SU-DHL-6 (cell line): Measurements from ENCODE around the gene PPP2R5C.
A peak's percentile ranks its signal among the peaks of the same experiment; 100 is the strongest.

Experiments
- H2AFZ ChIP-seq: fragments of 200-600 bp; sonication (generic); 2 replicates; pipeline ENCODE4 v1.6.1; 2014; ENCODE audit warnings: low read depth, mild to moderate bottlenecking, moderate library complexity, mixed read lengths, antibody characterized with exemption, low read length; ENCODE audit not compliant: severe bottlenecking
- H3F3A ChIP-seq: fragments of 200-600 bp; shearing (Covaris generic); 2 replicates; pipeline ENCODE4 v1.6.0; 2016; ENCODE audit warnings: antibody characterized with exemption, mild to moderate bottlenecking; ENCODE audit not compliant: insufficient read depth
- H3K27ac ChIP-seq: fragments of 200-600 bp; sonication (generic); 2 replicates; pipeline ENCODE4 v1.5.1; 2016; ENCODE audit warnings: low read depth, mild to moderate bottlenecking, low read length, moderate library complexity, mixed read lengths
- H3K27me3 ChIP-seq: fragments of 200-600 bp; sonication (generic), shearing (Covaris generic); 2 replicates; pipeline ENCODE4 v1.6.0; 2014; ENCODE audit warnings: mild to moderate bottlenecking, low read length
- H3K36me3 ChIP-seq: fragments of 200-600 bp; sonication (generic); 2 replicates; pipeline ENCODE4 v1.6.1; 2014; ENCODE audit warnings: mild to moderate bottlenecking, low read length, mixed read lengths
- H3K4me2 ChIP-seq: fragments of 300-600, 200-600 bp; shearing (Covaris generic), sonication (generic); 2 replicates; pipeline ENCODE4 v1.6.0; 2014; ENCODE audit warnings: low read length, low read depth, mild to moderate bottlenecking; ENCODE audit not compliant: poor library complexity, severe bottlenecking
- H3K4me3 ChIP-seq: fragments of 200-600 bp; sonication (generic); 2 replicates; pipeline ENCODE4 v1.5.1; 2014; ENCODE audit warnings: antibody characterized with exemption, low read length, mild to moderate bottlenecking, mixed read lengths; ENCODE audit not compliant: insufficient read depth, poor library complexity, severe bottlenecking
- H3K79me2 ChIP-seq: fragments of 200-600 bp; sonication (generic); 2 replicates; pipeline ENCODE4 v1.6.1; 2014; ENCODE audit warnings: mild to moderate bottlenecking, low read length, moderate library complexity; ENCODE audit not compliant: insufficient read depth
- H3K9ac ChIP-seq: fragments of 200-600 bp; sonication (generic); 2 replicates; pipeline ENCODE4 v1.7.0; 2014; ENCODE audit warnings: mild to moderate bottlenecking, low read length
- H3K9me2 ChIP-seq: fragments of 200-600 bp; sonication (generic); replicated peaks from 2 replicates; pipeline ENCODE4 v1.6.1; 2014; ENCODE audit warnings: low read length; ENCODE audit not compliant: insufficient read depth
- H3K9me3 ChIP-seq: fragments of 200-600 bp; sonication (generic); 2 replicates; pipeline ENCODE4 v1.6.1; 2014; ENCODE audit warnings: low read length, mixed read lengths; ENCODE audit not compliant: insufficient read depth
- H4K20me1 ChIP-seq: fragments of 200-600 bp; sonication (generic); 2 replicates; pipeline ENCODE4 v1.6.1; 2014; ENCODE audit warnings: low read depth, mild to moderate bottlenecking, antibody characterized with exemption, low read length, moderate library complexity, mixed read lengths
- CTCF ChIP-seq: fragments of 200-600 bp; sonication (generic); IDR thresholded peaks from one replicate; pipeline ENCODE4 v1.5.1; 2017; ENCODE audit warnings: antibody characterized with exemption, mild to moderate bottlenecking, low read length, moderate library complexity; ENCODE audit not compliant: insufficient read depth, poor library complexity, severe bottlenecking
- EZH2phosphoT487 ChIP-seq: fragments of 200-600 bp; sonication (generic), shearing (Covaris generic); conservative IDR thresholded peaks from 2 replicates; pipeline ENCODE4 v1.6.1; 2018; ENCODE audit warnings: mild to moderate bottlenecking, antibody characterized with exemption, low read length, moderate library complexity, mixed read lengths

PPP2R5C gene

GRCh38 chr14:101773378-101773777 lies 11.9 kb downstream of the PPP2R5C start:
- no peaks in the 10 kb centered on the region for H3K79me2 ChIP-seq
- H3K4me3 ChIP-seq: no peak overlapping the region
- H3K9me2 ChIP-seq: no peaks in the 10 kb centered on the region
- H3K9me3 ChIP-seq: no peaks in the 10 kb centered on the region
- H3K4me2 ChIP-seq: peak overlapping the region; percentile 65
- H3K27me3 ChIP-seq: no peaks in the 10 kb centered on the region
- no peaks in the 10 kb centered on the region for H3K36me3 ChIP-seq
- H3K9ac ChIP-seq: peak overlapping the region; percentile 53; the same call in 1 of the 2 replicates
- H3K27ac ChIP-seq: peak overlapping the region; percentile 95
- peaks cover 46% of the 10 kb centered on the region for H3F3A ChIP-seq
- no peak for TF ChIP-seq CTCF
- no peak for TF ChIP-seq EZH2phosphoT487
- no peak overlapping the region for H2AFZ ChIP-seq
- H4K20me1 ChIP-seq: no peaks in the 10 kb centered on the region

GRCh38 chr14:101774006-101774795 lies 12.7 kb downstream of the PPP2R5C start:
- peaks cover 50% of the 10 kb centered on the region for H3F3A ChIP-seq
- H3K36me3 ChIP-seq: no peaks in the 10 kb centered on the region
- H3K27me3 ChIP-seq: no peaks in the 10 kb centered on the region
- no peaks in the 10 kb centered on the region for H3K9me2 ChIP-seq
- no peaks in the 10 kb centered on the region for H4K20me1 ChIP-seq
- H3K27ac ChIP-seq: peak overlapping the region; percentile 95
- H3K79me2 ChIP-seq: no peaks in the 10 kb centered on the region
- H3K9me3 ChIP-seq: no peaks in the 10 kb centered on the region
- H3K4me2 ChIP-seq: peak overlapping the region; percentile 65
- H2AFZ ChIP-seq: no peak overlapping the region
- peak overlapping the region; percentile 53 for H3K9ac ChIP-seq
- TF ChIP-seq EZH2phosphoT487 (no peak), CTCF (no peak)
- H3K4me3 ChIP-seq: peak overlapping the region; percentile 18

- Histone ChIP-seq H3K4me2 (peak overlapping the region; percentile 65), H3K9me3 (no peaks in the 10 kb centered on the region), H3K36me3 (no peaks in the 10 kb centered on the region), H3K79me2 (no peaks in the 10 kb centered on the region), H3K27ac (peak overlapping the region; percentile 95), H4K20me1 (no peaks in the 10 kb centered on the region), H3K9me2 (no peaks in the 10 kb centered on the region), H3K9ac (peak overlapping the region; percentile 53), H2AFZ (no peak overlapping the region), H3F3A (peaks cover 50% of the 10 kb centered on the region), H3K27me3 (no peaks in the 10 kb centered on the region), H3K4me3 (peak overlapping the region; percentile 1)
- TF ChIP-seq EZH2phosphoT487 (no peak), CTCF (peak; percentile 16)
These were observed 13.3 kb downstream of the PPP2R5C start for GRCh38 chr14:101774814-101775213.
